Thyroid gland (tissue), 4 donors: Measurements from ENCODE around the gene ETV6.

Experiments used
- CTCF ChIP-seq, 6 experiments: fragments of 200-600 bp in 3 of 6; fragments of 450-650 bp in 3 of 6; sonication (generic) in 3 of 6; IDR thresholded peaks; one replicate each; pipeline ENCODE4 v1.5.1; 2016 to 2019; ENCODE audit warnings: antibody characterized with exemption in 6 of 6, mild to moderate bottlenecking in 2 of 6, inconsistent platforms in 1 of 6, moderate library complexity in 1 of 6
- POLR2A ChIP-seq, 2 donors: fragments of 450-650 bp; IDR thresholded peaks; one replicate each; pipeline ENCODE4 v1.6.1; 2017; ENCODE audit warnings: antibody characterized with exemption in 2 of 2, mild to moderate bottlenecking in 2 of 2, moderate library complexity in 1 of 2

DNA sequence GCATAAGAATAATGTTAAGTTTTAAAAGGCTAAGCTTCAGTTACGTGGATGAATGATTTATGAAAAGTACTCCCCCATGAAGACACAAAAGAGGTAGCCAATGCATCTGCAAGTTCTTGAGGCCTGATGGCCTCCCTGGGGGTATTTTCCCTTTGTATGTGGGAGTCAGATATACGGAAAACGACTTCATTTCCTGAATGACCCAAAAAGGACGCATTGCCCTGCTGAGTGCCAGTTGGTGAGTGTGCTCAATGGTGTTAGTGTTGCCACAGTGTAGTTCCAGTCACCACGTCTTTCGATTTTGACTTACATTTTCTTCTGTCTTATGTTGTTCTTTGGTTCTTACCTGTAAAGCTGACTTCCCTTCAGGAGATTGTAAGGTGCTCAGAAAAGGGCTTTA is 8.0 kb downstream of the ETV6 start:
- TF ChIP-seq CTCF (IDR thresholded peaks at IDR 0.05), result no peak
- no peak for TF ChIP-seq POLR2A (IDR thresholded peaks at IDR 0.05)
